HCT116 (cell line): Measurements from ENCODE around the gene AGBL1. TPM values are rescaled to one million over a fixed set of nuclear protein-coding genes. Genes with fewer than 3 reads are reported as not detected.

Experiments used
- ATAC-seq: fragments of 200-7000 bp; cut with Tn5 transposase; 2 replicates; pipeline ENCODE4 v1.9.1; 2020; ENCODE audit warnings: mild to moderate bottlenecking, moderate library complexity
- BruUV-seq: library from RNA; stranded (reverse); fragments of 400-500 nt; replicated peaks from 2 replicates; lab custom pipeline; 2021; lab: Mats Ljungman, UMichigan
- CTCF ChIA-PET: fragments of 300-600 bp; sonication (Branson Sonifier 250); formaldehyde crosslinking; loops from one replicate; lab custom pipeline; 2021; ENCODE audit warnings: antibody characterized with exemption; lab: Charles Lee
- POLR2A ChIA-PET: fragments of 300-600, 350-600 bp; sonication (Branson Sonifier 250); formaldehyde crosslinking; loops from one replicate; lab custom pipeline; 2021; ENCODE audit warnings: antibody characterized with exemption; lab: Charles Lee
- RAD21 ChIA-PET, 2 experiments: fragments of 300-600 bp; sonication (Branson Sonifier 250); formaldehyde crosslinking; loops; one replicate each; lab custom pipeline; 2023; ENCODE audit warnings: low total read pairs in 2 of 2; ENCODE audit not compliant: uncharacterized antibody in 2 of 2, unreplicated experiment in 2 of 2, low non-redundant PET in 1 of 2; lab: Charles Lee
- DNase-seq: peaks from one replicate; pipeline ENCODE4 v3.0.0-alpha.2; 2010; ENCODE audit warnings: low read depth, low spot score
- H2AFZ ChIP-seq: fragments of 200-600 bp; shearing (Covaris generic), sonication (generic); 2 replicates; pipeline ENCODE4 v1.6.1; 2017; ENCODE audit warnings: low read depth, mixed run types, mixed read lengths, antibody characterized with exemption, low read length; ENCODE audit not compliant: poor library complexity, severe bottlenecking
- H3K27ac ChIP-seq: 2 replicates; pipeline ENCODE4 v1.5.1; 2012; ENCODE audit warnings: low read depth, low read length
- H3K27me3 ChIP-seq: fragments of 200-600 bp; sonication (generic); 2 replicates; pipeline ENCODE4 v1.6.1; 2016; ENCODE audit warnings: mixed run types, low read length, mixed read lengths; ENCODE audit not compliant: insufficient read depth
- H3K36me3 ChIP-seq, 2 experiments: fragments of 200-500 bp in 1 of 2; fragments of 200-600 bp in 1 of 2; sonication (Bioruptor generic) in 1 of 2; sonication (generic) in 1 of 2; 2 replicates each; pipeline versions ENCODE4 v1.5.1 to v1.6.1; 2014 to 2016; ENCODE audit warnings: low read length in 2 of 2, inconsistent platforms in 1 of 2, mixed read lengths in 1 of 2, mixed run types in 1 of 2; ENCODE audit not compliant: insufficient read depth in 2 of 2, control insufficient read depth in 1 of 2
- H3K4me1 ChIP-seq, 2 experiments: fragments of 200-600 bp in 1 of 2; sonication (generic) in 1 of 2; 2 replicates each; pipeline versions ENCODE4 v1.5.1 to v1.6.1; 2012 to 2017; ENCODE audit warnings: low read length in 2 of 2, inconsistent platforms in 1 of 2, mild to moderate bottlenecking in 1 of 2, mixed read lengths in 1 of 2, mixed run types in 1 of 2, moderate library complexity in 1 of 2; ENCODE audit not compliant: insufficient read depth in 2 of 2, control insufficient read depth in 1 of 2
- H3K4me2 ChIP-seq: fragments of 200-600 bp; sonication (generic); 2 replicates; pipeline ENCODE4 v1.6.1; 2017; ENCODE audit warnings: mixed run types, low read length, mixed read lengths
- H3K4me3 ChIP-seq, 2 experiments: fragments of 200-600 bp in 1 of 2; sonication (generic) in 1 of 2; replicated peaks in 1 of 2; 2 replicates each; pipeline ENCODE4 v1.5.1; 2011 to 2016; ENCODE audit warnings: low read length in 2 of 2, control low read depth in 1 of 2, low read depth in 1 of 2, mild to moderate bottlenecking in 1 of 2, mixed read lengths in 1 of 2, mixed run types in 1 of 2
- H3K79me2 ChIP-seq: fragments of 200-600 bp; sonication (generic); 2 replicates; pipeline ENCODE4 v1.6.1; 2017; ENCODE audit warnings: mild to moderate bottlenecking, mixed run types, low read length, moderate library complexity, mixed read lengths; ENCODE audit not compliant: insufficient read depth
- H3K9ac ChIP-seq: fragments of 200-600 bp; sonication (generic); 2 replicates; pipeline ENCODE4 v1.6.1; 2016; ENCODE audit warnings: low read length, mixed read lengths
- H3K9me2 ChIP-seq: fragments of 200-600 bp; sonication (generic), shearing (Covaris generic); 2 replicates; pipeline ENCODE4 v1.6.1; 2017; ENCODE audit warnings: mixed run types, mild to moderate bottlenecking, moderate library complexity; ENCODE audit not compliant: insufficient read depth
- H3K9me3 ChIP-seq, 2 experiments: fragments of 200-500 bp in 1 of 2; fragments of 200-600 bp in 1 of 2; sonication (Bioruptor generic) in 1 of 2; sonication (generic) in 1 of 2; 2 replicates each; pipeline ENCODE4 v1.6.1; 2014 to 2017; ENCODE audit warnings: low read length in 2 of 2, mixed read lengths in 2 of 2, inconsistent platforms in 1 of 2, low read depth in 1 of 2, mild to moderate bottlenecking in 1 of 2, mixed run types in 1 of 2, moderate library complexity in 1 of 2; ENCODE audit not compliant: control insufficient read depth in 1 of 2, insufficient read depth in 1 of 2
- H4K20me1 ChIP-seq: fragments of 200-600 bp; sonication (generic), shearing (Covaris generic); 2 replicates; pipeline ENCODE4 v1.6.1; 2017; ENCODE audit warnings: mixed run types, mild to moderate bottlenecking, moderate library complexity; ENCODE audit not compliant: insufficient read depth
- ATF3 ChIP-seq: IDR thresholded peaks from 2 replicates; pipeline ENCODE4 v1.6.1; 2012
- CBX3 ChIP-seq: IDR thresholded peaks from 2 replicates; pipeline ENCODE4 v1.6.1; 2012; ENCODE audit warnings: low read depth
- CEBPB ChIP-seq: IDR thresholded peaks from 2 replicates; pipeline ENCODE4 v1.6.1; 2012; ENCODE audit warnings: low read depth
- CTCF ChIP-seq, 3 experiments: fragments of 200-600 bp in 1 of 3; sonication (generic) in 1 of 3; IDR thresholded peaks in 2 of 3; conservative IDR thresholded peaks in 1 of 3; 2 replicates each; pipeline ENCODE4 v1.5.1; 2012 to 2017; ENCODE audit warnings: low read depth in 2 of 3, low read length in 2 of 3, antibody characterized with exemption in 1 of 3, borderline replicate concordance in 1 of 3, control low read depth in 1 of 3, mild to moderate bottlenecking in 1 of 3, mixed read lengths in 1 of 3, mixed run types in 1 of 3, moderate library complexity in 1 of 3; ENCODE audit not compliant: insufficient read depth in 1 of 3
- EGR1 ChIP-seq: IDR thresholded peaks from 2 replicates; pipeline ENCODE4 v1.6.1; 2012; ENCODE audit warnings: low read depth
- EZH2 ChIP-seq: fragments of 200-600 bp; sonication (generic); IDR thresholded peaks from 2 replicates; pipeline ENCODE4 v1.6.1; 2017; ENCODE audit warnings: antibody characterized with exemption, mixed run types
- EZH2phosphoT487 ChIP-seq: fragments of 200-600 bp; IDR thresholded peaks from 2 replicates; pipeline ENCODE4 v1.6.1; 2018; ENCODE audit warnings: antibody characterized with exemption, borderline replicate concordance
- MAX ChIP-seq: IDR thresholded peaks from 2 replicates; pipeline ENCODE4 v1.6.1; 2012
- POLR2AphosphoS5 ChIP-seq: IDR thresholded peaks from 2 replicates; pipeline ENCODE4 v1.6.1; 2011; ENCODE audit warnings: mild to moderate bottlenecking, low read depth, low read length, moderate library complexity
- SRF ChIP-seq: IDR thresholded peaks from 2 replicates; pipeline ENCODE4 v1.6.1; 2012; ENCODE audit warnings: low read depth
- YY1 ChIP-seq: IDR thresholded peaks from 2 replicates; pipeline ENCODE4 v1.6.1; 2011; ENCODE audit warnings: low read length, low read depth, moderate library complexity, mild to moderate bottlenecking; ENCODE audit not compliant: insufficient replicate concordance; ENCODE audit errors: extremely low read depth
- ZFX ChIP-seq: fragments of 450-650 bp; IDR thresholded peaks from 2 replicates; pipeline ENCODE4 v1.6.1; 2017
- intact Hi-C: fragments of 100-400 bp; cut with micrococcal nuclease; formaldehyde crosslinking; loops from 2 replicates; pipeline ENCODE4 v1.10.0; 2022
- total RNA-seq: library from RNA; stranded (reverse); gene quantifications from one replicate; pipeline ENCODE4 v1.2.1, GENCODE V29; 2021; ENCODE audit not compliant: unreplicated experiment
- TF ChIP-seq, protein P1 (sequence below): IDR thresholded peaks from 2 replicates; pipeline ENCODE4 v1.6.1; 2011; ENCODE audit warnings: mild to moderate bottlenecking, low read length, moderate library complexity; ENCODE audit not compliant: insufficient replicate concordance; ENCODE audit errors: extremely low read depth
- TF ChIP-seq, protein P2 (sequence below): IDR thresholded peaks from 2 replicates; pipeline ENCODE4 v1.6.1; 2012; ENCODE audit warnings: low read depth

AGBL1 gene
- total RNA-seq, 1 experiment from 2014 or later: not detected

GRCh38 chr15:86312486-86312885 is 232.8 kb downstream of the AGBL1 start:
- H3K4me3 ChIP-seq: no peak overlapping the region
- no peak overlapping the region for H2AFZ ChIP-seq
- H3K4me2 ChIP-seq: no peak overlapping the region
- H3K9me2 ChIP-seq: no peaks in the 10 kb centered on the region
- H3K79me2 ChIP-seq: no peaks in the 10 kb centered on the region
- BruUV-seq: no TSS peak
- H3K36me3 ChIP-seq: no peaks in the 10 kb centered on the region
- no peak overlapping the region for H3K9ac ChIP-seq
- ATAC-seq: no peak
- no peaks in the 10 kb centered on the region for H3K4me1 ChIP-seq
- ChIA-PET POLR2A (no interaction called here), CTCF (no interaction called here), RAD21 (no interaction called here)
- no peaks in the 10 kb centered on the region for H3K27me3 ChIP-seq
- no peak overlapping the region for H3K27ac ChIP-seq
- intact Hi-C loops: no loop called here
- TF ChIP-seq, protein P1, sequence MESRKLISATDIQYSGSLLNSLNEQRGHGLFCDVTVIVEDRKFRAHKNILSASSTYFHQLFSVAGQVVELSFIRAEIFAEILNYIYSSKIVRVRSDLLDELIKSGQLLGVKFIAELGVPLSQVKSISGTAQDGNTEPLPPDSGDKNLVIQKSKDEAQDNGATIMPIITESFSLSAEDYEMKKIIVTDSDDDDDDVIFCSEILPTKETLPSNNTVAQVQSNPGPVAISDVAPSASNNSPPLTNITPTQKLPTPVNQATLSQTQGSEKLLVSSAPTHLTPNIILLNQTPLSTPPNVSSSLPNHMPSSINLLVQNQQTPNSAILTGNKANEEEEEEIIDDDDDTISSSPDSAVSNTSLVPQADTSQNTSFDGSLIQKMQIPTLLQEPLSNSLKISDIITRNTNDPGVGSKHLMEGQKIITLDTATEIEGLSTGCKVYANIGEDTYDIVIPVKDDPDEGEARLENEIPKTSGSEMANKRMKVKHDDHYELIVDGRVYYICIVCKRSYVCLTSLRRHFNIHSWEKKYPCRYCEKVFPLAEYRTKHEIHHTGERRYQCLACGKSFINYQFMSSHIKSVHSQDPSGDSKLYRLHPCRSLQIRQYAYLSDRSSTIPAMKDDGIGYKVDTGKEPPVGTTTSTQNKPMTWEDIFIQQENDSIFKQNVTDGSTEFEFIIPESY: no peak
- TF ChIP-seq CTCF (IDR thresholded peaks at IDR 0.05 in 2 of 3, conservative IDR thresholded peaks at IDR 0.05 in 1 of 3; ENCODE audit: borderline replicate concordance in 1 of 3, insufficient read depth in 1 of 3, low read depth in 2 of 3, low read length in 2 of 3) (no peak), MAX (no peak), CEBPB (no peak), ZFX (no peak), CBX3 (no peak), POLR2AphosphoS5 (no peak), EZH2 (no peak), EGR1 (no peak), SRF (no peak), EZH2phosphoT487 (no peak), ATF3 (no peak), YY1 (no peak)
- TF ChIP-seq, protein P2, sequence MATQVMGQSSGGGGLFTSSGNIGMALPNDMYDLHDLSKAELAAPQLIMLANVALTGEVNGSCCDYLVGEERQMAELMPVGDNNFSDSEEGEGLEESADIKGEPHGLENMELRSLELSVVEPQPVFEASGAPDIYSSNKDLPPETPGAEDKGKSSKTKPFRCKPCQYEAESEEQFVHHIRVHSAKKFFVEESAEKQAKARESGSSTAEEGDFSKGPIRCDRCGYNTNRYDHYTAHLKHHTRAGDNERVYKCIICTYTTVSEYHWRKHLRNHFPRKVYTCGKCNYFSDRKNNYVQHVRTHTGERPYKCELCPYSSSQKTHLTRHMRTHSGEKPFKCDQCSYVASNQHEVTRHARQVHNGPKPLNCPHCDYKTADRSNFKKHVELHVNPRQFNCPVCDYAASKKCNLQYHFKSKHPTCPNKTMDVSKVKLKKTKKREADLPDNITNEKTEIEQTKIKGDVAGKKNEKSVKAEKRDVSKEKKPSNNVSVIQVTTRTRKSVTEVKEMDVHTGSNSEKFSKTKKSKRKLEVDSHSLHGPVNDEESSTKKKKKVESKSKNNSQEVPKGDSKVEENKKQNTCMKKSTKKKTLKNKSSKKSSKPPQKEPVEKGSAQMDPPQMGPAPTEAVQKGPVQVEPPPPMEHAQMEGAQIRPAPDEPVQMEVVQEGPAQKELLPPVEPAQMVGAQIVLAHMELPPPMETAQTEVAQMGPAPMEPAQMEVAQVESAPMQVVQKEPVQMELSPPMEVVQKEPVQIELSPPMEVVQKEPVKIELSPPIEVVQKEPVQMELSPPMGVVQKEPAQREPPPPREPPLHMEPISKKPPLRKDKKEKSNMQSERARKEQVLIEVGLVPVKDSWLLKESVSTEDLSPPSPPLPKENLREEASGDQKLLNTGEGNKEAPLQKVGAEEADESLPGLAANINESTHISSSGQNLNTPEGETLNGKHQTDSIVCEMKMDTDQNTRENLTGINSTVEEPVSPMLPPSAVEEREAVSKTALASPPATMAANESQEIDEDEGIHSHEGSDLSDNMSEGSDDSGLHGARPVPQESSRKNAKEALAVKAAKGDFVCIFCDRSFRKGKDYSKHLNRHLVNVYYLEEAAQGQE: no peak
- H3K9me3 ChIP-seq: peaks cover 8 to 18% of the 10 kb centered on the region in 2 experiments; a peak in 2 of 4 replicates
- no peak for DNase-seq
- H4K20me1 ChIP-seq: no peaks in the 10 kb centered on the region
